GM18873 (cell line): Measurements from ENCODE around the gene PCNX3.

Experiments
- ATAC-seq: cut with Tn5 transposase; IDR thresholded peaks from one replicate; pipeline ENCODE4 v1.9.1; 2021; ENCODE audit warnings: mild to moderate bottlenecking, moderate library complexity, moderate number of reproducible peaks; ENCODE audit not compliant: unreplicated experiment, low FRiP score

Gene PCNX3

DNA sequence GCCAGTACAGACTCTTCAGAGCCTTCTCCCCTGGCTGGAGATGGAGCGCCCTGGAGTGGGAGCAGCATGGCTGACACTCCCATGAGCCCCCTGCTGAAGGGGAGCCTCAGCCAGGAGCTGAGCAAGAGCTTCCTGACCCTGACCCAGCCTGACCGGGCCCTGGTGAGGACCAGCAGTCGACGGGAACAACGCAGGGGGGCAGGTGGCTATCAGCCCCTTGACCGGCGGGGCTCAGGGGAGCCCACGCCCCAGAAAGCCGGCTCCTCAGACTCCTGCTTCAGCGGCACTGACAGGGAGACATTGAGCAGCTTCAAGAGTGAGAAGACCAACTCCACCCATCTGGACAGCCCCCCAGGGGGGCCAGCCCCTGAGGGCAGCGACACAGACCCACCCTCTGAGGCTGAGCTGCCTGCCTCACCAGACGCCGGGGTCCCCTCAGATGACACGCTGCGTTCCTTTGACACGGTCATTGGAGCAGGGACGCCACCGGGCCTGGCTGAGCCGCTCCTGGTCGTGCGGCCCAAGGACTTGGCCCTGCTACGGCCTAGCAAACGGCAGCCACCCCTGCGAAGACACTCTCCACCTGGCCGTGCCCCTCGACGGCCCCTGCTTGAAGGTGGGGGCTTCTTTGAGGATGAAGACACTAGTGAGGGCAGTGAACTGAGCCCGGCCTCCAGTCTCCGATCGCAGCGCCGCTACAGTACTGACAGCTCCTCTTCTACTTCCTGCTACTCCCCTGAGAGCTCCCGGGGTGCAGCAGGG is 2.6 kb downstream of the PCNX3 start:
- ATAC-seq = no peak

DNA sequence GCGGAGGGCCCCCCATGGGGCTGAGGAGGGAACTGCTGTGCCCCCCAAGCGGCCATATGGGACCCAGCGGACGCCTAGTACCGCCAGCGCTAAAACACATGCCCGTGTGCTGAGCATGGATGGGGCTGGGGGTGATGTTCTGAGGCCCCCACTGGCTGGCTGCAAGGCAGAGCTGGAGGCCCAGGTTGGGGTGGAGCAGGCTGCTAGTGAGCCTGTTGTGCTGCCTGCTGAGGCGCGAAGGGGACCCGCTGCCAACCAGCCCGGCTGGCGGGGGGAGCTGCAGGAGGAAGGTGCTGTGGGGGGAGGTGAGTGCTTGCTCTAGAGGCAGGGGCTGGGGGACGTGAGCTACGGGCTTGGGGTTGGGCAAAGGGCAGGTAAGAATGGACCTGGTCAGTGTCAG is 3.2 kb downstream of the PCNX3 start:
- no peak for ATAC-seq

DNA sequence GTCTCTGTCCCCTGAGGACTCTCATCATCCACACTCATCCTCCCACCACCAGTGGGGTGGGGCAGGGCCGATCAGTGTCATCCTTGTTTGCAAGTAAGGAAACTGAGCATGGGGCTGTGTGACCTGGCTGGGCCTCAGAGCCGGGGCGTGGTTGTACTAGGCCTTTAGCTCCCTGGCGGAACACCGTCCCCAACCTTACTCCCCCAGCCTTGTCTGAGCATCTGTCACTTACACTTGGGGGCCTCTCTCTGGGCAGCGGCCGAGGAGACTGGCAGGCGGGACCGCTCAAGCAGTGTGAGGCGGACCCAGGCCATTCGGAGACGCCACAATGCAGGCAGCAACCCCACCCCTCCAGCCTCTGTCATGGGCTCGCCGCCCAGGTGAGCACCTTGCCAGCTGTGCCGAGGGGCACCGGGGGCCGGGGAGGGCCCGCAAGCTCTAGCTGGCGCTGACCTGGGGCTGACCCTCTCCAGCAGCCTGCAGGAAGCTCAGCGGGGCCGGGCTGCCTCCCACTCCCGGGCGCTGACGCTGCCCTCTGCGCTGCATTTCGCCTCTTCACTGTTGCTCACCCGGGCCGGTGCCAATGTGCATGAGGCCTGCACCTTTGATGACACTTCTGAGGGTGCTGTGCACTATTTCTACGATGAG is 3.8 kb downstream of the PCNX3 start:
- no peak for ATAC-seq

DNA sequence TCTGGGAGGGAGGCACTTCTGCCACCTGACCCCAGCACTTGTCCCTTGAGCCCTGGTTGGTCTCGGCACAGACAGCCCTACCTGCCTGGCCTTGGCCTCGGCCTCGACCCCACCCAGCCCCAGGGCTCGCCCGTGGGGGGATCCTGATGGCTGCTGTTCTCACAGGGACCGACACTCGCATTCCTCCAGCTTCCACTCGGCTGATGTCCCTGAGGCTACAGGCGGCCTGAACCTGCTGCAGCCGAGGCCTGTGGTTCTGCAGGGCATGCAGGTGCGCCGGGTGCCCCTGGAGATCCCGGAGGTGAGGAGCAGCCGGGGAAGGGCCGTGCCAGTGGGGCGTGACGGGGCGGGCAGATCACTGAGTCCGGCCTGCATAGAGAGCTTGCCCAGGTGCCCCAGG is 5.1 kb downstream of the PCNX3 start:
- no peak for ATAC-seq

DNA sequence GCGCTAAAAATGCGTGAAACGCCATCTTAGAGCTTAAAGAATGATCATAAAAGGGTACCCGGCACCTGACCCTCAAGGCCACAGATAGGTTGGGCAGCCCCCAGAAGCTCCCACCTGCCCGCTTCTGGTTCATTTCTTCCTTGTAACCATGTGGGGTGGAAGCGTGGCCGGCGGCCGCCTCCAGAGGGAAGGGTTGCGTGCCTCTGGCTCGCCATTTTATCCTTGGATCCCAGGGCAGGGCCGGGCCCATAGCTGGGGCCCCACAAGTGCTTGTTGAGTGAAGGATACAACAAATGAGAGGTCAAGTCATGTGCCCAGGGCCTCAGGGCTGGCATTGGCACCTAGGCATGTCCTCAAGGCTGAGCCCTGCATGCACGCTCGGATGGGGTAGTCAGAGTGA is 5.9 kb downstream of the PCNX3 start:
- ATAC-seq = no peak

DNA sequence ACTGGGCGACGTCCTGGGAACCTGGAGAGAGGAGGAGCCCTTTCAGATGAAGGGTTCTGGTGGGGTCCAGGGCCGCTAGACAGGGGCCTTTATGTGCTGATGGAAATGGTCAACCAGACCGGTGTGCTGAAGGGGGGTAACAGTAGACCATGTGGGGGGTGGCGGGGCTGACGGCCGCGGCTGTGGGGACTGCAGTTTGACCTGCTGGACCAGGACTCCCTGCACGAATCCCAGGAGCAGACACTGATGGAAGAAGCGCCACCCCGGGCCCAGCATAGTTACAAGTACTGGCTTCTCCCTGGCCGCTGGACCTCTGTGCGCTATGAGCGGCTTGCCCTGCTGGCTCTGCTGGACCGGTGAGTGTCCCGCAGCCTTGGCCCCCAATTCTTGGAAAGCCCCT is 6.4 kb downstream of the PCNX3 start:
- ATAC-seq = no peak

DNA sequence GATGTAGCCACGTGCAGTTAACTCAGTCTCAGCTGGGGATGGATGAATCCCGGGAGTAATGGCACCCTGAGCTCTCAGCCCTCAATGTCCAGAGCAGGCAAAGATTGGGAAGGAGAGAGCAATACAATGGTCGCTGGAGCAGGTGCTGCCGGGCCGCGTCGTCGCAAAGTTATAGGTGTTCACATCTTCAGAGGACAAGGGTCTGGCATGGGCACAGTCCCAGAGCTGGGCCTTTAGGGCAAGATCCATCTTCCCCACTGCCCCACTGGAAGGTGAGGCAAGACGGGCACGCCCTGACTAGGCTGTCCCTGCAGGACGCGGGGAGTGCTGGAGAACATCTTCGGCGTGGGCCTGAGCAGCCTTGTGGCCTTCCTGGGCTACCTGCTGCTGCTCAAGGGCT is 7.6 kb downstream of the PCNX3 start:
- ATAC-seq = no peak

DNA sequence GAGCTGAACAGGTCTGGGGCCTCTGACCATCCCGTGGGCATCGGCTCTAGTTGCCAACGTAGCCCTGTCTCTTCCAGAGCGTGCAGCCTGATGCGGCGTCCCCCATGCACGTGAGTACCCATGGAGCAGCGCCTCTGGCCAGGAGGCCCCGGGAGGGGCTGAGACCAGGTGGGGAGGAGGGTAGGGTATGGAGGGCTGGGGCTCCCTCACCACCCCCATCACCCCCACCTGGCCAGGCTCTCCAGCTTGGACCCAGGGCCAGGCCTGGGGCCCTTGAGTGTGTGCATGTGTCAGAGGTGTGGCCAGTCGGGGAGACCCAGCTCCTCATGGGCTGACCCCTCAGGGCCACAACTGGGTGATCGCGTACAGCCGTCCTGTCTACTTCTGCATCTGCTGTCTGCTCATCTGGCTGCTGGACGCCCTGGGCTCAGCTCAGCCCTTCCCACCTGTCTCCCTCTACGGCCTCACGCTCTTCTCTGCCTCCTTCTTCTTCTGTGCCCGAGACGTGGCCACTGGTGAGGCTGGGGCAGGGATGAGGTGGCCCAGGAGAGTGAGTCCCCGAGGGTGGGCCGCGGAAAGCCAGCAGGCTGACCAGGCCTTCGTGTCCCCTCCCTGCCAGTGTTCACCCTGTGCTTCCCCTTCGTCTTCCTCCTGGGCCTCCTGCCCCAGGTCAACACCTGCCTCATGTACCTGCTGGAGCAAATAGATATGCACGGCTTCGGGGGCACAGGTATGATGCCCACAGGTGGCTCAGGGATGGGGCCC is 8.5 kb downstream of the PCNX3 start:
- ATAC-seq = no peak

DNA sequence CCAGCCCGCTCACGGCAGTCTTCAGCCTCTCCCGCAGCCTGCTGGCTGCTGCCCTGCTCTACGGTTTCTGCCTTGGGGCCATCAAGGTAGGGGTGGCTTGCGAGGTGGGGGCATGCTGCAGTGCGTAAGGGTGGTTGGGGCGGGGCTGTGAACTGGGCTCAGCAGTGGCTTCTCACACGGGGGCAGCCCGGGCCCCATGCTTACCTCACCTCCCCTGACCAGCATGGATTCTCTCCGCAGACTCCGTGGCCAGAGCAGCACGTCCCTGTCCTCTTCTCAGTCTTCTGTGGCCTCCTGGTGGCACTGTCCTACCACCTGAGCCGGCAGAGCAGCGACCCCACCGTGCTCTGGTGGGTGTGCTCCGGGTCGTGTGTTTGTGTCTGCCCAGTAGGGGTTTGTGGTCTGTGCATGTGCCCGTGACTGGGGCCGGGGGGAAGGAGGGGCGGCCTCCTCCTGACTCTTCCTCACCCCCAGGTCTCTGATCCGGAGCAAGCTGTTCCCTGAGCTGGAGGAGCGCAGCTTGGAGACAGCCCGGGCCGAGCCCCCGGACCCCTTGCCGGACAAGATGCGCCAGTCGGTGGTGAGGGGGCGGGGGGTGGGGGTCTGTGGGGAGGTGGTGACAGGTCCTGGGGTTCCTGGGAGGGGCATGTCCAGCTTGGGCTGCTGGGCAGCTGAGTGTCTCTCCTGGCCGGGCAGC is 9.5 kb downstream of the PCNX3 start:
- no peak for ATAC-seq

DNA sequence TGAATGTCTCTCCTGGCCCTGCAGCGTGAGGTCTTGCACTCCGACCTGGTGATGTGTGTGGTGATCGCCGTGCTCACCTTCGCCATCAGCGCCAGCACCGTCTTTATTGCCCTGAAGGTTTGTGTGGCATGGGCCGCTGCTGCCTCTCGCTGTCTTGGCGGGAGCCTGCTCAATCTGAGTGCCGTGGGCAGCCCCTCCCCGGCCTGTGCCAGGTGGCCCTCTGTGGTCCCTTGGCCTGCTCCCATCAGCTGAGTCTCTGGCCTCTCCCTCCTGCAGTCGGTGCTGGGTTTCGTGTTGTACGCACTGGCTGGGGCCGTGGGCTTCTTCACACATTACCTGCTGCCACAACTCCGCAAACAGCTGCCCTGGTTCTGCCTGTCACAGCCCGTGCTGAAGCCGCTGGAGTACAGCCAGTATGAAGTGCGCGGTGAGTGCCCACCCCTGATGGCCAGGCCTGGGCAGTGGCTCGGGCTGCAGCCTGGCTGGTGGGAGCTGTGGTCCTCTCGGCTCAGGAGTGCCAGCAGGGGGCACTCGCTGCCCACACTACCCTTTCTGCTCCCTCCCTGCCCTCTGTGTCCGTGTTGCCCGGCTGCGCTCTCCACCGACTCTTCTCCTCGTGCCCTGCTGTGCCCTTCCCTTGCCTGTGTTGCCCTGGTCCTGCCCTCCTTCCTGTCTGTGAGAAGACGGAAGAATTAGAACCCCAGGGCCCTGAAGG is 10.2 kb downstream of the PCNX3 start:
- ATAC-seq = no peak

DNA sequence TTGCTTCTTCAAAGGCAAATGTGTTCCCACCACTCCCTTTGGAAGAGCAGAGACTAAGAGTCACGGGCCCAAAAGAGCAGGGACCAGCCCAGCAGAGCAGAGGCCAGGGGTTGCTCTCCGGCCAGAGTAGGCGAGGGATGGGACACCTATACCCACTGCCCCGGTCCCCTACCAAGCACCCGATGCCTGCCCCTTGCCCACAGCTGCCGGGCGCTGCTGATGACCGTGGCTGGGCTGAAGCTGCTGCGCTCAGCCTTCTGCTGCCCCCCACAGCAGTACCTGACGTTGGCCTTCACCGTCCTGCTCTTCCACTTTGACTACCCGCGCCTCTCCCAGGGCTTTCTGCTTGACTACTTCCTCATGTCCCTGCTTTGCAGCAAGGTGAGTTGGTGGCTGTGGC is 11.6 kb downstream of the PCNX3 start:
- no peak for ATAC-seq

DNA sequence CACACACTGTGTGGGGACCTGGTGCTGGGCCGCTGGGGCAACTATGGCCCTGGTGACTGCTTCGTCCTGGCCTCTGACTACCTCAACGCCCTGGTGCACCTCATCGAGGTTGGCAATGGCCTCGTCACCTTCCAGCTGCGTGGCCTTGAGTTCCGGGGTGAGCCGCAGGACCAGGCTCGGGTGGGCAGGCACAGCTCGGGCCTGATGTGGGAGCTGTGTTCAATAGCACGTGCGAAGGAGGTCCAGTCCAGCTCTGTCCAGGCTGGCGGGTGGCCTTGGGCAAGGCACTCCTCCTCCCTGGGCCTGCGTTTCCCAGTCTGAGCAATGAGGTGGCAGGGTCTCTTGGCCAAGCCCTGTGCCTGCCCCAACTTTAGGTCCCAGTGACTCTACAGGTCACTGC is 14.0 kb downstream of the PCNX3 start:
- ATAC-seq = no peak

DNA sequence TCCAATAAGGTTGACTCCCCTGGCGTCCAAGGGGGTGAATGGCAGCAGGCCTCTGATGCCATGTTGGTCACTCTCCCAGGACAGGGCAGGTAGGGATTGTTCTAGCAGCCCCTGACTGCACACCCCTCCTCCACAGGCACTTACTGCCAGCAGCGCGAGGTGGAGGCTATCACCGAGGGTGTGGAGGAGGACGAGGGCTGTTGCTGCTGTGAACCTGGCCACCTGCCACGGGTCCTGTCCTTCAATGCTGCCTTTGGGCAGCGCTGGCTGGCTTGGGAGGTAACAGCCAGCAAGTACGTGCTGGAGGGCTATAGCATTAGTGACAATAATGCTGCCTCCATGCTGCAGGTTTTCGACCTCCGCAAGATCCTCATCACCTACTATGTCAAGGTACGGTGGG is 14.6 kb downstream of the PCNX3 start:
- no peak for ATAC-seq

DNA sequence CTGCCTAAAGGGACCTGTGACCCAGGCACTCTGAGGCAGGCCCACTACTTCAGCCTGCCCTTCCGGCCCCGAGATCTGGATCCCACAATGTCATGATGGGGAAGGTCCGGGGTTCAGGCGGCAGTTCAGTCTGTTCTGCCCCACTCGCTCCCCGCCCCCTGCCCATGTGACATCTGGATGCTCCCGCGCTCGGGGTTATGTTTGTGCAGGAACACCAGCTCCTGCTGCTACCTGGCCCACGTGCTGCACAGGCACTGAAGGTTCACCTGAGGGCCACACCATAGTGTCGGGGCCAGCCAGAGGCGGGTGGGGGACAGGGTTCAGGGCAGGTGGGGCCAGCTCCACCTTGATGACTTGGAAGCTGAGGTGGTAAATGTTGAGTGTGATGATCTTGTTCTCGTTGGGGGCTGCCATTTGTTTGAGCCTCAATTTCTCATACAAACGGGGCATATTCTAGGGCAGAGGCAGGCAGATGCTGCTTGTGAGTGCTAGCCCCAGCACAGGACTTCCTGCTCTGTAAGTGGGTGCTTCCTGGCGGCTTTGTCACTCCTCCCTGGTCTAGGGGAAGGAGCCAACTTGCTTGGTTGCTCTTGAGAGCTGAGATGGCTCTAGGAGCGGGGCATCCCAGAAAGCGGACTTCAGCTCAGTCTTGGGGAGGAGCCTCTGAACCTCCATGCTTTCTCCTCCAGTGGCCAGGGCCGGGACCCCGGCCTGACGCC is 18.0 kb downstream of the PCNX3 start:
- no peak for ATAC-seq

DNA sequence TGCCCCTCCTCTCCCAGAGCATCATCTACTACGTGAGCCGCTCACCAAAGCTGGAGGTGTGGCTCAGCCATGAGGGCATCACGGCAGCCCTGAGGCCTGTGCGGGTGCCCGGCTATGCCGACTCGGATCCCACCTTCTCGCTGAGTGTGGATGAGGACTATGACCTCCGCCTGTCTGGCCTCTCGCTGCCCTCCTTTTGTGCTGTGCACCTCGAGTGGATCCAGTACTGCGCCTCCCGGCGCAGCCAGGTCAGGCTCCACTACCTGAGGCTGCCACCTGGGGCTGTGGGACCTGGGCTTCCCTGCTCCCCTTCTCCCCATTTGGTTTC is 18.5 kb downstream of the PCNX3 start:
- ATAC-seq = no peak

DNA sequence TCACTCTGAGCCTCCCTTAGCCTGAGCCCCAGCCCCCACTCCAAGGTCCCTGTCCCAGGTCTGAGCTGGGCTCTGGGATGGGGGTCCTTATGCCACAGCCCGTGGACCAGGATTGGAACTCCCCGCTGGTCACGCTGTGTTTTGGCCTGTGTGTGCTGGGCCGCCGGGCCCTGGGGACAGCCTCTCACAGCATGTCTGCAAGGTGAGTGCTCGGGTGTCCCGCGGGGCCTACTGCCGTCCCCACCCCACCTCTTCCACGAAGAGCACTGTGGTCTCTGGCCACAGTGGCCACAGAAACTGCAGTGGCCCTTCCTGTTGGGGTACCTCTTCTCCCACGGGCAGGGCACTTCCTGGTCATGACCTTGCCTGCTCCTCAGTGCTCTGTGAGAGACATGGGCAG is 18.9 kb downstream of the PCNX3 start:
- ATAC-seq = no peak

DNA sequence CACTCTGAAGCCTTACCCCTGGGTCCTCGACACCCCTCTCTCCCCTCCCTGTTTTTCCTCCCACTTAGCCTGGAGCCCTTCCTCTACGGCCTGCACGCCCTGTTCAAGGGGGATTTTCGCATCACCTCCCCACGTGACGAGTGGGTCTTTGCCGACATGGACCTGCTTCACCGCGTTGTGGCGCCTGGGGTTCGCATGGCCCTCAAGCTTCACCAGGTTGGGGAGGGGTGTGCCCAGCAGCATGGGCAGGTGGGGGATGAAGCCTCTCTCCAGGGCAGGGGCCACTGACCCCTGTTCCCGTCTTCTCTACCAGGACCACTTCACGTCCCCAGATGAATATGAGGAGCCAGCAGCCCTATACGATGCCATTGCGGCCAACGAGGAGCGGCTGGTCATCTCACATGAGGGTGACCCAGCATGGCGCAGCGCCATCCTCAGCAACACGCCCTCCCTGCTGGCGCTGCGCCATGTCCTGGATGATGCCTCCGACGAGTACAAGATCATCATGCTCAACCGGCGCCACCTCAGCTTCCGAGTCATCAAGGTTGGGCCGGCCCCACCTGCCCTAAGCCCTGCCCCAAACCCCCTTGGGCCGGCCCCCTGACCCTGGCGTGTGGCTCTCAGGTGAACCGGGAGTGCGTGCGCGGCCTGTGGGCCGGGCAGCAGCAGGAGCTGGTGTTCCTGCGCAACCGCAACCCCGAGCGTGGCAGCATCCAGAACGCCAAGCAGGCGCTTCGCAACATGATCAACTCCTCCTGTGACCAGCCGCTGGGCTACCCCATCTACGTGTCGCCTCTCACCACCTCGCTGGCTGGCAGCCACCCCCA is 19.5 kb downstream of the PCNX3 start:
- no peak for ATAC-seq

DNA sequence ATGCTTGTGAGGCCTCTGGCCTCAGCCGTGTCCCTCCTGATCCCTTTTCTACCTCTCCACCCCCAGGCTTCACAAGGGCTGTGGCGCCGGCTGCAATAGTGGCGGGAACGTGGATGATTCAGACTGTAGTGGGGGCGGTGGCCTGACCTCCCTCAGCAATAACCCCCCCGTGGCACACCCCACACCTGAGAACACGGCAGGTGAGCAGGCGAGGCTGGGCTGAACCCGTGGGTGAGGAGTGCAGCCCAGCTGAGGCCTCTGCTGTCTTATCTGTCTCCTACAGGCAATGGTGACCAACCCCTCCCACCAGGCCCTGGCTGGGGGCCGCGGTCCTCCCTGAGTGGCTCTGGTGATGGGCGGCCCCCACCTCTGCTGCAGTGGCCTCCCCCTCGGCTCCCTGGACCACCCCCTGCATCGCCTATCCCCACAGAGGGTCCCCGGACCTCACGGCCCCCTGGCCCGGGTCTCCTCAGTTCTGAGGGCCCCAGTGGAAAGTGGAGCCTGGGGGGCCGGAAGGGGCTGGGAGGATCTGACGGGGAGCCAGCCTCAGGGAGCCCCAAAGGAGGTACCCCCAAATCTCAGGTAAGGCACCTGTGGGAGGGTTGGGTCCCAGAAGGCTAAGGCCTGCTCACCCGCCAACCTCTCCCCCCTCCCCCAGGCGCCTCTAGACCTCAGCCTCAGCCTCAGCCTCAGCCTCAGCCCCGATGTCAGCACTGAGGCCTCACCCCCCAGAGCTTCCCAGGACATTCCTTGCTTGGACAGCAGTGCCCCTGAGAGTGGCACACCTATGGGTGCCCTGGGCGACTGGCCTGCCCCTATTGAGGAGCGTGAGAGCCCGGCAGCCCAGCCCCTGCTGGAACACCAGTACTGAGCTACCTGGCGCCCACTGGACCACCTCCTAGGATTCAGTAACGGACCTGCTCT is 20.8 kb downstream of the PCNX3 start:
- no peak for ATAC-seq
